Common myeloid progenitor, CD34-positive (primary cell): ENCODE measurements around the gene C5orf15.
"Not testable (repeated sequence)": the region's sequence is repeated elsewhere in the genome, so short reads cannot be mapped to it uniquely, and the experiment has no call there.

Experiments
- CTCF ChIA-PET: fragments of 350-600 bp; sonication (Branson Sonifier 250); formaldehyde crosslinking; loops from one replicate; lab custom pipeline; 2021; ENCODE audit warnings: antibody characterized with exemption; lab: Charles Lee
- POLR2A ChIA-PET: fragments of 350-600 bp; sonication (Branson Sonifier 250); formaldehyde crosslinking; loops from one replicate; lab custom pipeline; 2021; ENCODE audit warnings: antibody characterized with exemption; lab: Charles Lee
- DNase-seq, 3 donors: peaks; one replicate each; pipeline versions ENCODE4 v3.0.0 to v3.0.0-alpha.2; 2013
- H3K27ac ChIP-seq, 2 experiments: 1 replicate in 1 of 2; 2 replicates in 1 of 2; pipeline ENCODE4 v1.7.0; 2013; ENCODE audit warnings: inconsistent platforms in 2 of 2, low read length in 2 of 2, mild to moderate bottlenecking in 2 of 2, low read depth in 1 of 2, moderate library complexity in 1 of 2; ENCODE audit not compliant: severe bottlenecking in 2 of 2, insufficient read depth in 1 of 2, poor library complexity in 1 of 2
- H3K27me3 ChIP-seq, 5 experiments: replicated peaks in 2 of 5; 1 replicate in 3 of 5; 2 replicates in 2 of 5; pipeline versions ENCODE4 v1.6.1 to v1.7.0; 2013; ENCODE audit warnings: low read length in 4 of 5, mild to moderate bottlenecking in 2 of 5, moderate library complexity in 2 of 5, inconsistent platforms in 1 of 5; ENCODE audit not compliant: insufficient read depth in 5 of 5, control insufficient read depth in 4 of 5
- H3K36me3 ChIP-seq, 4 experiments: 1 replicate in 2 of 4; 2 replicates in 2 of 4; pipeline versions ENCODE4 v1.6.1 to v1.7.0; 2013; ENCODE audit warnings: low read length in 3 of 4, control low read depth in 1 of 4, mild to moderate bottlenecking in 1 of 4; ENCODE audit not compliant: control insufficient read depth in 4 of 4, insufficient read depth in 4 of 4
- H3K4me1 ChIP-seq, 4 experiments: 1 replicate in 3 of 4; 2 replicates in 1 of 4; pipeline versions ENCODE4 v1.6.1 to v1.7.1; 2013; ENCODE audit warnings: low read length in 3 of 4, mild to moderate bottlenecking in 3 of 4, control low read depth in 1 of 4, inconsistent platforms in 1 of 4, moderate library complexity in 1 of 4; ENCODE audit not compliant: control insufficient read depth in 4 of 4, insufficient read depth in 4 of 4; ENCODE audit errors: control extremely low read depth in 1 of 4
- H3K4me3 ChIP-seq, 7 experiments: 1 replicate in 4 of 7; 2 replicates in 3 of 7; pipeline versions ENCODE4 v1.5.1 to v1.7.0; 2013; ENCODE audit warnings: mild to moderate bottlenecking in 7 of 7, low read length in 6 of 7, moderate library complexity in 6 of 7, inconsistent platforms in 2 of 7, low read depth in 2 of 7, control low read depth in 1 of 7; ENCODE audit not compliant: insufficient read depth in 4 of 7, control insufficient read depth in 1 of 7; ENCODE audit errors: extremely low read depth in 1 of 7
- H3K9me3 ChIP-seq, 5 experiments: 1 replicate in 4 of 5; 2 replicates in 1 of 5; pipeline versions ENCODE4 v1.6.1 to v1.7.1; 2013; ENCODE audit warnings: low read length in 4 of 5, mild to moderate bottlenecking in 2 of 5, inconsistent platforms in 1 of 5, low read depth in 1 of 5, moderate library complexity in 1 of 5; ENCODE audit not compliant: control insufficient read depth in 4 of 5, insufficient read depth in 2 of 5; ENCODE audit errors: control extremely low read depth in 1 of 5
- WGBS: methylation state at CpG from one replicate; pipeline ENCODE4 v1.1.5; 2013; ENCODE audit not compliant: insufficient coverage; 5-methylcytosine and 5-hydroxymethylcytosine counted together

C5orf15 gene

DNA sequence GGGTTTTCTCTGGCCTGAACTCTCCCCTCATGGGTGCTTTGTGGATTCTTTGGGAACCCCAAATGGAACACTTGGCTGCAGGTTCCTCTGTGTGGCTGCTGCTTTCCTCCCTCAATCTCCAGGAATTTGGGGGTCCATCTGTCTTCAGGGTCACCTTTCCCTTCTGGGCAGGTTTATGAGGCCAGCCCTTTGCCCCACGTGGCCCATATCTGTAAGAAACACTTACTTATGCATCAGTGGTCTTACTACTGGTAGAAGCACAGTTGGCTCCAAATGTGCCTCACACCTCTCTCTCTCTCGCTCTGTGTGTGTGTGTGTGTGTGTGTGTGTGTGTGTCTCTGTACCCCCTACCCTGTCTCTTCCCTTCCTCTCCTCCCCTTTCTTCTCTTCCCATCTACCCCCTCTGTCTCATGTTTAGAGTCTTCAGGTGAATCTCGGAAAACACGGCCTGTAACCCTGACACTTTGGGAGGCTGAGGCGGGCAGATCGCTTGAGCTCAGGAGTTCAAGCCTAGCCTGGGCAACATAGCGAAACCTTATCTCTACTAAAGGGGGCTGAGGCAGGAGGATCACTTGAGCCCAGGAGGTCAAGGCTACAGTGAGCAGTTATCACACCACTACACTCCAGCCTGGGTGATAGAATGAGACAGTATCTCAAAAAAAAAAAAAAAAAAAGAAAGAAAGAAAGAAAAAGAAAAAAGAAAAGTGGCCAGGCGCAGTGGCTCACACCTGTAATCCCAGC lies 26.8 kb downstream of the C5orf15 start:
- no peak overlapping the region for H3K27ac ChIP-seq
- H3K9me3 ChIP-seq = no peaks in the 10 kb centered on the region
- ChIA-PET CTCF (interaction anchor here (2.2 to 4.5 kb wide), 2 partner anchors 186 to 517 kb away, joined by 6 to 28 read pairs; no protein-coding TSS in a partner anchor), POLR2A (no interaction called here)
- no peak for DNase-seq
- H3K4me1 ChIP-seq = peaks cover 0 to 2% (median 0%) of the 10 kb centered on the region in 4 experiments
- H3K4me3 ChIP-seq = no peak overlapping the region
- 100% methylated on average over 1 of the region's 8 CpGs for WGBS
- H3K27me3 ChIP-seq = no peaks in the 10 kb centered on the region
- H3K36me3 ChIP-seq = no peaks in the 10 kb centered on the region

DNA sequence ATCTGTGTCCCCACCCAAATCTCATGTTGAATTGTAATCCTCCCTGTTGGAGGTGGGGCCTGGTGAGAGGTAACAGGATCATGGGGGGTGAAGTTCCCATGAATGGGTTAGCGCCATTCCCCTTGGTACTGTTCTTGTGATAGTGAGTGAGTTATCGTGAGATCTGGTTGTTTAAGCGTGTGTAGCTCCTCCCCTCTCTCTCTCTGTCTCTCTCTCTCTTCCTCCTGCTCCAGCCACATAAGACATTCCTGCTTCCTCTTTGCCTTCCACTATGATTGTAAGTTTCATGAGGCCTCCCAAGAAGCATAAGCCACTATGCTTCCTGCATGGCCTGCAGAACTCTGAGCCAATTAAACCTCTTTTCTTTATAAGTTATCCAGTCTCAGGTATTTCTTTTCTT lies 28.8 kb downstream of the C5orf15 start:
- Histone ChIP-seq H3K4me3 (no peak overlapping the region), H3K27me3 (no peaks in the 10 kb centered on the region), H3K9me3 (no peaks in the 10 kb centered on the region), H3K27ac (no peak overlapping the region), H3K36me3 (no peaks in the 10 kb centered on the region), H3K4me1 (peaks cover 0 to 11% (median 3%) of the 10 kb centered on the region in 4 experiments)
- CTCF ChIA-PET = interaction anchor here (1.1 to 1.4 kb wide), 2 partner anchors 9 to 10 kb away, joined by 3 to 4 read pairs; no protein-coding TSS in a partner anchor
- no CpG with 5 or more reads among the region's 3 CpGs for WGBS
- POLR2A ChIA-PET = no interaction called here
- no peak for DNase-seq

DNA sequence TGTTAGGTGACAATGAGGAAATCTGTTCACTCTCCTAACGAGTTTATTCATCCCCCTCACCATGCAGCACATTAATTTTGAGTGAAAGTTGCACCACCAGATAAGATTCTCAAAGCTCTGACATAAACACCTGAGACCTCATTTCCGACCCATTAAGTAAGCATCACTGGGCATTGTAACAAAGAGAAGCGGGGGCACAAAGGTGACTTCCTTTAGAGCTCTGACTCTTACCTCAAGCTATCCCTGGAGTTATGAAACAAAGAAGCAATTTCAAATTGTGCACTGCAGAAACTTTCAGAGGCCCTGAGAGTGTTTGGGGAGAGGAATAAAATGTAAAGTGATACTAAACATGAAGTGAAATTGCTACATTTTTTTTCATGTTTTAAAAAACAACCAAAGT lies 29.5 kb downstream of the C5orf15 start:
- H3K9me3 ChIP-seq = no peaks in the 10 kb centered on the region
- no peaks in the 10 kb centered on the region for H3K27me3 ChIP-seq
- POLR2A ChIA-PET = no interaction called here
- H3K4me1 ChIP-seq = peaks cover 0 to 18% (median 7%) of the 10 kb centered on the region in 4 experiments
- CTCF ChIA-PET = interaction anchor here (1.1 to 1.4 kb wide), 2 partner anchors 9 to 10 kb away, joined by 3 to 5 read pairs; no protein-coding TSS in a partner anchor
- H3K27ac ChIP-seq = no peak overlapping the region
- DNase-seq = no peak
- H3K36me3 ChIP-seq = no peaks in the 10 kb centered on the region
- H3K4me3 ChIP-seq = no peak overlapping the region
- WGBS = 100% methylated on average over 2 of the region's 3 CpGs

GRCh38 chr5:133938039-133938821 lies 30.2 kb downstream of the C5orf15 start:
- ChIA-PET POLR2A (no interaction called here), CTCF (interaction anchor here (1.4 kb wide), 1 partner anchor 9 kb away, joined by 5 read pairs; no protein-coding TSS in a partner anchor)

GRCh38 chr5:133937628-133938027 lies 30.8 kb downstream of the C5orf15 start:
- WGBS = 100% methylated on average over 2 of the region's 3 CpGs
- DNase-seq, H3K27me3 ChIP-seq, POLR2A ChIA-PET, H3K9me3 ChIP-seq, H3K36me3 ChIP-seq, H3K4me3 ChIP-seq: not testable (repeated sequence)
- peak overlapping the region in 1 of 2 experiments; percentile 46 for H3K27ac ChIP-seq
- CTCF ChIA-PET = interaction anchor here (1.6 kb wide), 1 partner anchor 11 kb away, joined by 3 read pairs; no protein-coding TSS in a partner anchor
- H3K4me1 ChIP-seq = peaks cover 0 to 31% (median 19%) of the 10 kb centered on the region in 4 experiments

More at GRCh38 chr5:133938039-133938821, 30.2 kb downstream of the C5orf15 start:
- H3K27ac ChIP-seq = peak overlapping the region in 1 of 2 experiments; percentile 46
- H3K36me3 ChIP-seq = no peaks in the 10 kb centered on the region
- H3K4me3 ChIP-seq = no peak overlapping the region
- 75% methylated on average over 2 of the region's 6 CpGs for WGBS
- peak in 2 of 3 donors; percentile 26 to 40 for DNase-seq
- H3K27me3 ChIP-seq = no peaks in the 10 kb centered on the region
- H3K4me1 ChIP-seq = peaks cover 0 to 25% (median 14%) of the 10 kb centered on the region in 4 experiments
- no peaks in the 10 kb centered on the region for H3K9me3 ChIP-seq

DNA sequence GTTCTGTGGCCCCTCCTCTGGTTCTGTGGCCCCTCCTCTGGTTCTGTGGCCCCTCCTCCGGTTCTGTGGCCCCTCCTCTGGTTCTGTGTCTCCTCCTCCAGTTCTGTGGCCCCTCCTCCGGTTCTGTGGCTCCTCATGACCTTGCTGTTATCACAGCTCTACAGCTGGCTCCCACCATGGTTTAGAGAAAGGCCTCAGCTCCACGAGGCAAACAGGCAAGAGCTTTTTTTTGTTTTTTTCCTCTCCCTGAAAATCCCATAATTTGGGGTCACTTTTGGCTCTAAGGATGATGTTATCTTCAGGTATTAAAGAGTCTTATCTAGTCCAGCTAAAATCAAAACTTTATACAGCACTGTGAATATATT lies 31.8 kb downstream of the C5orf15 start:
- H3K9me3 ChIP-seq = no peaks in the 10 kb centered on the region
- H3K4me1 ChIP-seq = peaks cover 0 to 39% (median 25%) of the 10 kb centered on the region in 4 experiments
- H3K4me3 ChIP-seq = no peak overlapping the region
- peak in 2 of 3 donors; percentile 49 to 66 for DNase-seq
- 83% methylated on average over 3 of the region's 3 CpGs for WGBS
- ChIA-PET POLR2A (no interaction called here), CTCF (interaction anchor here (0.8 to 1.6 kb wide), 3 partner anchors 10 to 514 kb away, joined by 3 read pairs; no protein-coding TSS in a partner anchor)
- no peaks in the 10 kb centered on the region for H3K27me3 ChIP-seq
- H3K36me3 ChIP-seq = no peaks in the 10 kb centered on the region
- peak overlapping the region in 1 of 2 experiments; percentile 46 for H3K27ac ChIP-seq
